HepG2 (cell line): ENCODE results near the gene PNMA5. TPM values are rescaled to one million over a fixed set of nuclear protein-coding genes. Genes with fewer than 3 reads are reported as not detected.

ENCODE experiments used
- ELF1 ChIP-seq: sonication (generic); formaldehyde crosslinking; IDR thresholded peaks from 2 replicates; pipeline ENCODE4 v1.4.0; 2020; ENCODE audit warnings: missing genetic modification reagents
- FOXA3 ChIP-seq: IDR thresholded peaks from 2 replicates; pipeline ENCODE4 v1.6.1; 2016; ENCODE audit warnings: missing genetic modification reagents, missing compliant biosample characterization
- KDM3A ChIP-seq: IDR thresholded peaks from 2 replicates; pipeline ENCODE4 v1.6.1; 2018; ENCODE audit warnings: low read depth, missing compliant biosample characterization
- LCORL ChIP-seq, 2 experiments: fragments of 450-650 bp in 1 of 2; sonication (generic) in 1 of 2; formaldehyde crosslinking in 1 of 2; IDR thresholded peaks; 2 replicates each; pipeline versions ENCODE4 v1.5.0 to v1.6.1; 2017 to 2020; ENCODE audit warnings: antibody characterized with exemption in 1 of 2, missing genetic modification reagents in 1 of 2
- NCOA1 ChIP-seq: sonication (generic); formaldehyde crosslinking; IDR thresholded peaks from 2 replicates; pipeline ENCODE4 v1.9.0; 2021; ENCODE audit warnings: missing genetic modification reagents
- PHF8 ChIP-seq: sonication (generic); formaldehyde crosslinking; IDR thresholded peaks from 2 replicates; pipeline ENCODE4 v1.5.0; 2020; ENCODE audit warnings: missing genetic modification reagents
- POGZ ChIP-seq: sonication (generic); formaldehyde crosslinking; IDR thresholded peaks from 2 replicates; pipeline ENCODE4 v1.4.0; 2020; ENCODE audit warnings: mild to moderate bottlenecking, missing genetic modification reagents
- SMC3 ChIP-seq: IDR thresholded peaks from 2 replicates; pipeline ENCODE4 v1.6.1; 2011; ENCODE audit warnings: low read length, improper control_type of control experiment
- SOX6 ChIP-seq, 2 experiments: fragments of 450-650 bp in 1 of 2; sonication (generic) in 1 of 2; formaldehyde crosslinking in 1 of 2; IDR thresholded peaks; 2 replicates each; pipeline versions ENCODE4 v1.4.0 to v1.6.1; 2017 to 2020; ENCODE audit warnings: antibody characterized with exemption in 1 of 2, mild to moderate bottlenecking in 1 of 2, missing genetic modification reagents in 1 of 2
- ZBTB7A ChIP-seq: sonication (generic); formaldehyde crosslinking; IDR thresholded peaks from 2 replicates; pipeline ENCODE4 v1.8.0; 2022; ENCODE audit warnings: mild to moderate bottlenecking, missing genetic modification reagents
- ZNF34 ChIP-seq: sonication (generic); formaldehyde crosslinking; IDR thresholded peaks from 2 replicates; pipeline ENCODE4 v1.4.0; 2020; ENCODE audit warnings: mild to moderate bottlenecking, missing genetic modification reagents, borderline replicate concordance
- ZNF562 ChIP-seq: sonication (generic); formaldehyde crosslinking; IDR thresholded peaks from 2 replicates; pipeline ENCODE4 v1.8.0; 2022; ENCODE audit warnings: missing genetic modification reagents, borderline replicate concordance
- ZNF713 ChIP-seq: sonication (generic); formaldehyde crosslinking; IDR thresholded peaks from 2 replicates; pipeline ENCODE4 v1.4.0; 2020; ENCODE audit warnings: mild to moderate bottlenecking, missing genetic modification reagents
- polyA plus RNA-seq, 8 experiments: library from polyadenylated mRNA; depleted of rRNA in 3 of 8; stranded (reverse) in 7 of 8; unstranded in 1 of 8; fragments of >200 nt; fragmentation: Illumina TruSeq in 4 of 8; extraction: Trizol in 4 of 8; gene quantifications; 2 replicates each; pipeline versions ENCODE4 v1.2.1 to v1.2.3, GENCODE V29; 2011 to 2016; ENCODE audit warnings: low read depth in 4 of 8, missing spikeins in 1 of 8, mixed read lengths in 1 of 8; ENCODE audit not compliant: insufficient read depth in 1 of 8
- total RNA-seq, 5 experiments: library from RNA; depleted of rRNA; stranded (reverse); fragments of >200 nt; fragmentation: Illumina TruSeq; extraction: Trizol; gene quantifications; 2 replicates each; pipeline ENCODE4 v1.2.3, GENCODE V29; 2016; ENCODE audit warnings: low read depth in 1 of 5
- TF ChIP-seq, protein P1 (sequence below): sonication (generic); formaldehyde crosslinking; IDR thresholded peaks from 2 replicates; pipeline ENCODE4 v1.4.0; 2020; ENCODE audit warnings: missing genetic modification reagents
- TF ChIP-seq, protein P2 (sequence below): sonication (generic); formaldehyde crosslinking; IDR thresholded peaks from 2 replicates; pipeline ENCODE4 v1.8.0; 2022; ENCODE audit warnings: missing genetic modification reagents, low read depth, mild to moderate bottlenecking, borderline replicate concordance
- TF ChIP-seq, protein P3 (sequence below): sonication (generic); formaldehyde crosslinking; IDR thresholded peaks from 2 replicates; pipeline ENCODE4 v1.9.0; 2022; ENCODE audit warnings: missing genetic modification reagents, mild to moderate bottlenecking, borderline replicate concordance
- TF ChIP-seq, protein P4 (sequence below): sonication (generic); formaldehyde crosslinking; IDR thresholded peaks from 2 replicates; pipeline ENCODE4 v1.5.0; 2020; ENCODE audit warnings: missing genetic modification reagents
- TF ChIP-seq, protein P5 (sequence below): IDR thresholded peaks from 2 replicates; pipeline ENCODE4 v1.4.0; 2020; ENCODE audit warnings: mild to moderate bottlenecking, missing genetic modification reagents
- TF ChIP-seq, protein P6 (sequence below): conservative IDR thresholded peaks from 2 replicates; pipeline ENCODE4 v1.6.1; 2018; ENCODE audit warnings: missing genetic modification reagents

Gene PNMA5
- total and polyA plus RNA-seq, 2 of the 13 experiments (the other 11 are each of a cell fraction or from before 2014, with no cell fraction given) = not detected

DNA sequence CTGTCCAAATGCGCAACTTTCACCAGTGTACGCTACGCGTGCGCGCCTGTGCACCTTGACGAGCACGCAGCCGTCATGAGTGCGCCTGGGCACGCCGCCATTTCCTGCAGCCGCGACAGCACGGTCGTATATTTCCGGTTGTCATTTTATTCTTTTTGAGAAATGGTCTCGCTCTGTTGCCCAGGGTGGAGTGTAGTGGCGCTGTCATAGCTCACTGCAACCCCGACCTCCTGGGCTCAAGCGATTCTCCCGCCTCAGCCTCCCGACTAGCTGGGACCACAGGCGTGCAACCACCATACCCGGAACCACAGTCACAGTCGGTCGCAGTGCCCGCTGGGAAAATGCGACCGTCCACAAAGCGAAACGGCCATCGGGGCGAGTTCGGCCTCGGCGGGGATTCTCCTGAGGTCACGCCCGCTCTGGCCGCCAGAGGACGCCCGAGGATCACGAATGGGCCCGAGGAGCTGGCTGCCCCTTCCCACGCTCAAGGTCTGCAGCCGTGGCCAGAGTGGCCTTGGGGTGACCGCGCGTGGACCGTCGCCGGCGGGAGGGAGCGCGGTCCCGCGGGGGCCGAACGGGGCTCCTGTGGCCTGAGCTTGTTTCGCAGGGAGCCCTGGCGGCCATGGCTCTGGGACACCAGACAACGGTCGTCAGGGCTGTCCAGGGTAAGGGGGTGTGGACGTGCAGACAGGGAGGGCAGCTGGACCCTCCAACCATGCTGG is 38.6 kb upstream of the PNMA5 start (continued):
- TF ChIP-seq, protein P1, sequence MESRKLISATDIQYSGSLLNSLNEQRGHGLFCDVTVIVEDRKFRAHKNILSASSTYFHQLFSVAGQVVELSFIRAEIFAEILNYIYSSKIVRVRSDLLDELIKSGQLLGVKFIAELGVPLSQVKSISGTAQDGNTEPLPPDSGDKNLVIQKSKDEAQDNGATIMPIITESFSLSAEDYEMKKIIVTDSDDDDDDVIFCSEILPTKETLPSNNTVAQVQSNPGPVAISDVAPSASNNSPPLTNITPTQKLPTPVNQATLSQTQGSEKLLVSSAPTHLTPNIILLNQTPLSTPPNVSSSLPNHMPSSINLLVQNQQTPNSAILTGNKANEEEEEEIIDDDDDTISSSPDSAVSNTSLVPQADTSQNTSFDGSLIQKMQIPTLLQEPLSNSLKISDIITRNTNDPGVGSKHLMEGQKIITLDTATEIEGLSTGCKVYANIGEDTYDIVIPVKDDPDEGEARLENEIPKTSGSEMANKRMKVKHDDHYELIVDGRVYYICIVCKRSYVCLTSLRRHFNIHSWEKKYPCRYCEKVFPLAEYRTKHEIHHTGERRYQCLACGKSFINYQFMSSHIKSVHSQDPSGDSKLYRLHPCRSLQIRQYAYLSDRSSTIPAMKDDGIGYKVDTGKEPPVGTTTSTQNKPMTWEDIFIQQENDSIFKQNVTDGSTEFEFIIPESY (CRISPR knock-in tag) = 0 out of 2 replicates have a peak, but pooled peaks have one; percentile 6
- TF ChIP-seq KDM3A (peak; percentile 41; the same call in 1 of the 2 replicates), LCORL (IDR thresholded peaks at IDR 0.05) (no peak), LCORL (CRISPR knock-in tag; IDR thresholded peaks at IDR 0.05) (no peak), ZBTB7A (CRISPR knock-in tag) (no peak), PHF8 (no peak), ZNF562 (CRISPR knock-in tag) (no peak), SOX6 (IDR thresholded peaks at IDR 0.05) (no peak), SOX6 (CRISPR knock-in tag; IDR thresholded peaks at IDR 0.05) (no peak), SMC3 (peak; percentile 57; the same call in 1 of the 2 replicates), FOXA3 (no peak), ZNF34 (CRISPR knock-in tag) (no peak), NCOA1 (no peak), ZNF713 (no peak), POGZ (0 out of 2 replicates have a peak, but pooled peaks have one; percentile 28), ELF1 (peak; percentile 63)
- TF ChIP-seq, protein P2, sequence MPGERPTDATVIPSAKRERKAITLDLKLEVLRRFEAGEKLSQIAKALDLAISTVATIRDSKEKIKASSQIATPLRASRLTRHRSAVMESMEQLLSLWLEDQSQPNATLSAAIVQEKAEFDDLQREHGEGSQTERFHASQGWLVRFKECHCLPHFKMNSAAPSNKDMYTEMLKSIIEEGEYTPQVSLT (CRISPR knock-in tag) = no peak
- TF ChIP-seq, protein P3, sequence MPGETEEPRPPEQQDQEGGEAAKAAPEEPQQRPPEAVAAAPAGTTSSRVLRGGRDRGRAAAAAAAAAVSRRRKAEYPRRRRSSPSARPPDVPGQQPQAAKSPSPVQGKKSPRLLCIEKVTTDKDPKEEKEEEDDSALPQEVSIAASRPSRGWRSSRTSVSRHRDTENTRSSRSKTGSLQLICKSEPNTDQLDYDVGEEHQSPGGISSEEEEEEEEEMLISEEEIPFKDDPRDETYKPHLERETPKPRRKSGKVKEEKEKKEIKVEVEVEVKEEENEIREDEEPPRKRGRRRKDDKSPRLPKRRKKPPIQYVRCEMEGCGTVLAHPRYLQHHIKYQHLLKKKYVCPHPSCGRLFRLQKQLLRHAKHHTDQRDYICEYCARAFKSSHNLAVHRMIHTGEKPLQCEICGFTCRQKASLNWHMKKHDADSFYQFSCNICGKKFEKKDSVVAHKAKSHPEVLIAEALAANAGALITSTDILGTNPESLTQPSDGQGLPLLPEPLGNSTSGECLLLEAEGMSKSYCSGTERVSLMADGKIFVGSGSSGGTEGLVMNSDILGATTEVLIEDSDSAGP (CRISPR knock-in tag) = peak; percentile 58; the same call in 1 of the 2 replicates
- TF ChIP-seq, protein P4, sequence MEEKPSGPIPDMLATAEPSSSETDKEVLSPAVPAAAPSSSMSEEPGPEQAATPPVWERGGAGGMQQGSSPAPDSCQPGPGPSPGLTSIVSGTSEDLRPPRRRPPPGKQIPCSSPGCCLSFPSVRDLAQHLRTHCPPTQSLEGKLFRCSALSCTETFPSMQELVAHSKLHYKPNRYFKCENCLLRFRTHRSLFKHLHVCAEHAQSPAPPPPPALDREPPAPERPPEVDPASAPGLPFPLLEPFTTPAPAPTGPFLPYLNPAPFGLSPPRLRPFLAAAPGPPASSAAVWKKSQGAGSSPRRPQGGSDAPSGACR (CRISPR knock-in tag) = no peak
- TF ChIP-seq, protein P5, sequence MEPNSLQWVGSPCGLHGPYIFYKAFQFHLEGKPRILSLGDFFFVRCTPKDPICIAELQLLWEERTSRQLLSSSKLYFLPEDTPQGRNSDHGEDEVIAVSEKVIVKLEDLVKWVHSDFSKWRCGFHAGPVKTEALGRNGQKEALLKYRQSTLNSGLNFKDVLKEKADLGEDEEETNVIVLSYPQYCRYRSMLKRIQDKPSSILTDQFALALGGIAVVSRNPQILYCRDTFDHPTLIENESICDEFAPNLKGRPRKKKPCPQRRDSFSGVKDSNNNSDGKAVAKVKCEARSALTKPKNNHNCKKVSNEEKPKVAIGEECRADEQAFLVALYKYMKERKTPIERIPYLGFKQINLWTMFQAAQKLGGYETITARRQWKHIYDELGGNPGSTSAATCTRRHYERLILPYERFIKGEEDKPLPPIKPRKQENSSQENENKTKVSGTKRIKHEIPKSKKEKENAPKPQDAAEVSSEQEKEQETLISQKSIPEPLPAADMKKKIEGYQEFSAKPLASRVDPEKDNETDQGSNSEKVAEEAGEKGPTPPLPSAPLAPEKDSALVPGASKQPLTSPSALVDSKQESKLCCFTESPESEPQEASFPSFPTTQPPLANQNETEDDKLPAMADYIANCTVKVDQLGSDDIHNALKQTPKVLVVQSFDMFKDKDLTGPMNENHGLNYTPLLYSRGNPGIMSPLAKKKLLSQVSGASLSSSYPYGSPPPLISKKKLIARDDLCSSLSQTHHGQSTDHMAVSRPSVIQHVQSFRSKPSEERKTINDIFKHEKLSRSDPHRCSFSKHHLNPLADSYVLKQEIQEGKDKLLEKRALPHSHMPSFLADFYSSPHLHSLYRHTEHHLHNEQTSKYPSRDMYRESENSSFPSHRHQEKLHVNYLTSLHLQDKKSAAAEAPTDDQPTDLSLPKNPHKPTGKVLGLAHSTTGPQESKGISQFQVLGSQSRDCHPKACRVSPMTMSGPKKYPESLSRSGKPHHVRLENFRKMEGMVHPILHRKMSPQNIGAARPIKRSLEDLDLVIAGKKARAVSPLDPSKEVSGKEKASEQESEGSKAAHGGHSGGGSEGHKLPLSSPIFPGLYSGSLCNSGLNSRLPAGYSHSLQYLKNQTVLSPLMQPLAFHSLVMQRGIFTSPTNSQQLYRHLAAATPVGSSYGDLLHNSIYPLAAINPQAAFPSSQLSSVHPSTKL = 0 out of 2 replicates have a peak, but pooled peaks have one; percentile 13
- TF ChIP-seq, protein P6, sequence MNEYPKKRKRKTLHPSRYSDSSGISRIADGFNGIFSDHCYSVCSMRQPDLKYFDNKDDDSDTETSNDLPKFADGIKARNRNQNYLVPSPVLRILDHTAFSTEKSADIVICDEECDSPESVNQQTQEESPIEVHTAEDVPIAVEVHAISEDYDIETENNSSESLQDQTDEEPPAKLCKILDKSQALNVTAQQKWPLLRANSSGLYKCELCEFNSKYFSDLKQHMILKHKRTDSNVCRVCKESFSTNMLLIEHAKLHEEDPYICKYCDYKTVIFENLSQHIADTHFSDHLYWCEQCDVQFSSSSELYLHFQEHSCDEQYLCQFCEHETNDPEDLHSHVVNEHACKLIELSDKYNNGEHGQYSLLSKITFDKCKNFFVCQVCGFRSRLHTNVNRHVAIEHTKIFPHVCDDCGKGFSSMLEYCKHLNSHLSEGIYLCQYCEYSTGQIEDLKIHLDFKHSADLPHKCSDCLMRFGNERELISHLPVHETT = no peak
